Keratinocyte (primary cell): ENCODE results near the gene ADGRD1. TPM values are rescaled to one million over a fixed set of nuclear protein-coding genes. Genes with fewer than 3 reads are reported as not detected.

Source experiments
- DNase-seq: peaks from one replicate; pipeline ENCODE4 v3.0.0-alpha.2; 2011; ENCODE audit warnings: low read depth, missing footprints, low spot score
- FAIRE-seq: peaks from 2 replicates; lab custom pipeline; 2011; peaks lifted over from hg19 to GRCh38; lab: Jason Lieb, UNC
- H2AFZ ChIP-seq: 2 replicates; pipeline ENCODE4 v1.6.0; 2012; ENCODE audit warnings: low read length, control low read depth, inconsistent platforms; ENCODE audit not compliant: control insufficient read depth
- H3K27ac ChIP-seq: 2 replicates; pipeline ENCODE4 v1.5.1; 2011; ENCODE audit warnings: low read length; ENCODE audit not compliant: control insufficient read depth, insufficient read depth
- H3K27me3 ChIP-seq: 3 replicates; pipeline ENCODE4 v1.6.0; 2011; ENCODE audit warnings: low read length; ENCODE audit not compliant: control insufficient read depth, insufficient read depth; ENCODE audit errors: extremely low read depth
- H3K36me3 ChIP-seq, 2 experiments: 2 replicates in 1 of 2; 3 replicates in 1 of 2; pipeline ENCODE4 v1.5.1; 2011; ENCODE audit warnings: low read length in 2 of 2, mild to moderate bottlenecking in 1 of 2; ENCODE audit not compliant: control insufficient read depth in 2 of 2, insufficient read depth in 2 of 2; ENCODE audit errors: extremely low read depth in 1 of 2
- H3K4me1 ChIP-seq: 3 replicates; pipeline ENCODE4 v1.5.1; 2011; ENCODE audit warnings: low read length; ENCODE audit not compliant: control insufficient read depth, insufficient read depth; ENCODE audit errors: extremely low read depth
- H3K4me2 ChIP-seq: 3 replicates; pipeline ENCODE4 v1.6.0; 2011; ENCODE audit warnings: low read depth, low read length; ENCODE audit not compliant: control insufficient read depth, insufficient read depth; ENCODE audit errors: extremely low read depth
- H3K4me3 ChIP-seq, 3 experiments: fragments of 200-600 bp in 1 of 3; sonication (generic) in 1 of 3; 2 replicates in 2 of 3; 3 replicates in 1 of 3; pipeline ENCODE4 v1.5.1; 2011 to 2016; ENCODE audit warnings: low read length in 3 of 3, mild to moderate bottlenecking in 3 of 3, control low read depth in 2 of 3, inconsistent platforms in 1 of 3, low read depth in 1 of 3, mixed read lengths in 1 of 3, mixed run types in 1 of 3, moderate library complexity in 1 of 3; ENCODE audit not compliant: control insufficient read depth in 2 of 3, insufficient read depth in 2 of 3; ENCODE audit errors: extremely low read depth in 1 of 3
- H3K79me2 ChIP-seq: 2 replicates; pipeline ENCODE4 v1.6.0; 2012; ENCODE audit warnings: low read length; ENCODE audit not compliant: control insufficient read depth, insufficient read depth
- H3K9ac ChIP-seq: 3 replicates; pipeline ENCODE4 v1.6.0; 2011; ENCODE audit warnings: low read length; ENCODE audit not compliant: control insufficient read depth, insufficient read depth; ENCODE audit errors: extremely low read depth
- H3K9me1 ChIP-seq: 3 replicates; pipeline ENCODE4 v1.6.0; 2011; ENCODE audit warnings: low read length; ENCODE audit not compliant: control insufficient read depth, insufficient read depth; ENCODE audit errors: extremely low read depth
- H3K9me3 ChIP-seq: 2 replicates; pipeline ENCODE4 v1.5.1; 2012; ENCODE audit warnings: low read depth, low read length; ENCODE audit not compliant: control insufficient read depth
- H4K20me1 ChIP-seq: 3 replicates; pipeline ENCODE4 v1.6.0; 2011; ENCODE audit warnings: low read length; ENCODE audit not compliant: control insufficient read depth, insufficient read depth; ENCODE audit errors: extremely low read depth
- EZH2 ChIP-seq: IDR thresholded peaks from one replicate; pipeline ENCODE4 v1.6.1; 2012; ENCODE audit warnings: inconsistent platforms, mild to moderate bottlenecking, low read length, moderate library complexity
- dilution Hi-C: fragments of 300-500 bp; cut with MboI; formaldehyde crosslinking; loops from one replicate; pipeline ENCODE4 v1.7.0; 2020; ENCODE audit warnings: low sequenced_read_pairs; ENCODE audit not compliant: extremely low pct_ligation_motif_present
- polyA plus RNA-seq, 5 experiments: library from polyadenylated mRNA; depleted of rRNA in 3 of 5; stranded (reverse) in 3 of 5; stranded (forward) in 1 of 5; unstranded in 1 of 5; fragments of >200 nt; gene quantifications; 1 replicate in 1 of 5; 2 replicates in 3 of 5; 3 replicates in 1 of 5; pipeline versions ENCODE4 v1.2.1 to v1.2.3, GENCODE V29; 2011 to 2012; ENCODE audit warnings: missing spikeins in 2 of 5, low read depth in 1 of 5, low replicate concordance in 1 of 5
- TF ChIP-seq, protein P1 (sequence below), 3 experiments: IDR thresholded peaks in 1 of 3; conservative IDR thresholded peaks in 1 of 3; optimal IDR thresholded peaks in 1 of 3; 2 replicates in 2 of 3; 3 replicates in 1 of 3; pipeline versions ENCODE3 to v1.5.1; 2011; ENCODE audit warnings: low read length in 3 of 3, mild to moderate bottlenecking in 3 of 3, moderate library complexity in 2 of 3, control low read depth in 1 of 3, inconsistent platforms in 1 of 3; ENCODE audit not compliant: insufficient read depth in 2 of 3; ENCODE audit errors: extremely low read depth in 1 of 3

Gene ADGRD1
- polyA plus RNA-seq, 1 donor (not counting 4 experiments of a cell fraction or from before 2014, with no cell fraction given): not detected

DNA sequence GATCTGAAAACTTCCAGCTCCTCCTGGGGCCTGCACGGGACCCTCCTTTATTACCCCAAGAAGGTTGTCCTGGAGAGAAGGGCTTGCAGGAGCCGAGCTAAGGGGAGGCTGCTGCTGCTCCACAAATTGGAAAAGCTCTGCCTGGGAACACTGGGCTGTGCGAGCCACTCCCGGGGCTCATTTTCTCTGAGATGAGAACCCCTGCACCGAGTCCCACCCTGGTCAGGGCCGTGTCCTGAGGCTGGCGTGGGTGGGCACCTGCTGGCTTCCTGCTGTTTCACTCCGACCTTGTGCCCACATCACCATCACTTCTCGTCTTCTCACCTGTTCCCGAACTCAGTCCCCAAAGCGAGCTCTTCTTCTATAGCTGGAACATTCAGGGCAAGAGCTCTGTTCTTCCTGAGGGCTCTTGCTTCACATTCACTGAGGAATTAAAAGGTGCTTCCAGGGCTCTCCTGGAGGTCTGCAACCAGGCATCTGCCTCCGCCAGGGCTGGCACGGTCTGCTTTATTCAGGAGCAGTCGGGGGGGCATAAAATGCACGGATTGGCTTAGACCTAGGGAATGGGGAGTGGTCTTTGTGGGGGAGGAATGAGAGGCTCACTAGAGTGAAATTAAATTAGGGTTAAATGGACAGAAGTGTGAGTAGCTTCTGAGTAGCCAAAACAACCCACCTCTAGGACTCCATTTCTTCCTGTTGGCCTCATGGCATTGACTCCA lies 98.5 kb downstream of the ADGRD1 start:
- Histone ChIP-seq H4K20me1 (no peaks in the 10 kb centered on the region), H3K79me2 (no peaks in the 10 kb centered on the region), H3K27me3 (no peaks in the 10 kb centered on the region), H3K36me3 (no peaks in the 10 kb centered on the region), H3K4me3 (no peak overlapping the region), H3K9me3 (no peaks in the 10 kb centered on the region), H3K4me2 (no peak overlapping the region), H3K4me1 (no peaks in the 10 kb centered on the region), H3K9ac (no peak overlapping the region), H2AFZ (no peak overlapping the region), H3K9me1 (no peaks in the 10 kb centered on the region), H3K27ac (no peak overlapping the region)
- FAIRE-seq: no peak
- no peak for DNase-seq
- dilution Hi-C loops: no loop called here
- TF ChIP-seq, protein P1, sequence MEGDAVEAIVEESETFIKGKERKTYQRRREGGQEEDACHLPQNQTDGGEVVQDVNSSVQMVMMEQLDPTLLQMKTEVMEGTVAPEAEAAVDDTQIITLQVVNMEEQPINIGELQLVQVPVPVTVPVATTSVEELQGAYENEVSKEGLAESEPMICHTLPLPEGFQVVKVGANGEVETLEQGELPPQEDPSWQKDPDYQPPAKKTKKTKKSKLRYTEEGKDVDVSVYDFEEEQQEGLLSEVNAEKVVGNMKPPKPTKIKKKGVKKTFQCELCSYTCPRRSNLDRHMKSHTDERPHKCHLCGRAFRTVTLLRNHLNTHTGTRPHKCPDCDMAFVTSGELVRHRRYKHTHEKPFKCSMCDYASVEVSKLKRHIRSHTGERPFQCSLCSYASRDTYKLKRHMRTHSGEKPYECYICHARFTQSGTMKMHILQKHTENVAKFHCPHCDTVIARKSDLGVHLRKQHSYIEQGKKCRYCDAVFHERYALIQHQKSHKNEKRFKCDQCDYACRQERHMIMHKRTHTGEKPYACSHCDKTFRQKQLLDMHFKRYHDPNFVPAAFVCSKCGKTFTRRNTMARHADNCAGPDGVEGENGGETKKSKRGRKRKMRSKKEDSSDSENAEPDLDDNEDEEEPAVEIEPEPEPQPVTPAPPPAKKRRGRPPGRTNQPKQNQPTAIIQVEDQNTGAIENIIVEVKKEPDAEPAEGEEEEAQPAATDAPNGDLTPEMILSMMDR (optimal IDR thresholded peaks at IDR 0.05 in 1 of 3, IDR thresholded peaks at IDR 0.05 in 1 of 3, conservative IDR thresholded peaks at IDR 0.05 in 1 of 3; ENCODE audit: extremely low read depth in 1 of 3, insufficient read depth in 2 of 3, low read length in 3 of 3): no peak
- no peak for TF ChIP-seq EZH2

DNA sequence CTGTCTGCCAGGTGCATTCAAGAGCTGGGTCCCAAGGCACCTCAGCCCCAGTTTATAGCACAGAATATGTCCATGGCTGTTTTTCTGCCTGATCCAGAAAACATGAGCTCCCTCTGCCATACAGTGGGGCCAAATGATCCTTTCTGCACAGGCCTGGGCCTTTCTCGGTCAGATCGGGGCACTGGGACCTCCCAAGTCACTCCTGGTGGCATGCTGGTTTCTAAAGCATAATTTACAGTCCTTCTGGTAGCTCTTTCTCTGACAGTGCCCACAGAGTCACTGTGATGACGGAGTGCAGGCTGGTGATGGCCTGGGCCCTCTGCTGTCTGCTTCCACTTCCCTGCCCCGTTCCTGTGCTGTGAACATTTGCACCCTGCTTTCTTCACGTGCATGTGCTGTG lies 99.2 kb downstream of the ADGRD1 start:
- Histone ChIP-seq H3K36me3 (no peaks in the 10 kb centered on the region), H3K9me1 (no peaks in the 10 kb centered on the region), H4K20me1 (no peaks in the 10 kb centered on the region), H3K4me2 (no peak overlapping the region), H3K27me3 (no peaks in the 10 kb centered on the region), H3K4me3 (no peak overlapping the region), H2AFZ (no peak overlapping the region), H3K9ac (no peak overlapping the region), H3K79me2 (no peaks in the 10 kb centered on the region), H3K9me3 (no peaks in the 10 kb centered on the region), H3K27ac (no peak overlapping the region), H3K4me1 (no peaks in the 10 kb centered on the region)
- DNase-seq (no peak), FAIRE-seq (no peak)
- dilution Hi-C loops: no loop called here
- no peak for TF ChIP-seq EZH2
- TF ChIP-seq, protein P1 (optimal IDR thresholded peaks at IDR 0.05 in 1 of 3, IDR thresholded peaks at IDR 0.05 in 1 of 3, conservative IDR thresholded peaks at IDR 0.05 in 1 of 3; ENCODE audit: extremely low read depth in 1 of 3, insufficient read depth in 2 of 3, low read length in 3 of 3): no peak
